Lower leg skin (tissue), 3 donors: ENCODE results near the gene ENSA.

Source experiments
- POLR2A ChIP-seq, 2 donors: fragments of 450-650 bp; IDR thresholded peaks; one replicate each; pipeline ENCODE4 v1.6.1; 2016 to 2017; ENCODE audit warnings: antibody characterized with exemption in 2 of 2, mild to moderate bottlenecking in 1 of 2, moderate library complexity in 1 of 2
- TF ChIP-seq, protein P1 (sequence below), 3 donors: fragments of 450-650 bp; IDR thresholded peaks; one replicate each; pipeline ENCODE4 v1.5.1; 2016; ENCODE audit warnings: antibody characterized with exemption in 3 of 3, mild to moderate bottlenecking in 3 of 3, moderate library complexity in 2 of 3

DNA sequence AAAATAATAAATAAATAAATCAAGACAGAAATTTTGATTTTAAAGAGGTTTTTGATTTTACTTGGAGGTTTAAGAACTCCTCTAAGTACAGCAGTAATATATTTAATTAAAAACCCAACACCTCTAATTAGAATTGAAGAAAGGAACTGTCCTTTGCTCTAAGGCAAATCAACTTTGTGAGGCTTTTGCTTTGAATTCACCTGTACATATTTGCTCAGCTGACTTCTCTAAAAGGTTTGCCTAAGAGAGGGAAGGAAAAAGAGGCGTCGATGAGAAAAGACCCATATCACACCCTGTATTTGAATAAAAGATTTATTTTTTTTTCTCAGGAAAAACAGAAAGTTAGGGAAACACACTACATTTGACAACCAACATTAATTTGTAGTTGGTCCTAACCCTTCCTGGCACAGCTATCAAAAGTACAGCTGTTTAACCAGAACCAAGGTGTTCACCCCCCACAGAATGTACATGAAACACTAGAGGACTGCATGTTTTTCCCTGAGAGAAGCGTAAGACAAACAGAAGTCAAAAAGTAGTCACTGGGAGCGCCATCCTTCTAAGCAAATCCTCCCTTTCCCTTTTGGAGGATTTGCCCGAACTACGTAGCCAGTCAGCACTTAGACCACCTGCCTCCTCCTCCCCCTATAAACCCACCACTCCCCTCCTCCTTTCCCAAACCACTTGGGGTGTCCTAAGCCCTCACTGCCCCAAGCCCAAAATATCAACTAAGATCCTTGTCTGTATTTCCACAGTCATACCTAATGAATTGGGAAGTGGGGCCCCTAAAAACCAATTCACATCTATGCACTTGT lies 54.9 kb downstream of the ENSA start:
- TF ChIP-seq, protein P1, sequence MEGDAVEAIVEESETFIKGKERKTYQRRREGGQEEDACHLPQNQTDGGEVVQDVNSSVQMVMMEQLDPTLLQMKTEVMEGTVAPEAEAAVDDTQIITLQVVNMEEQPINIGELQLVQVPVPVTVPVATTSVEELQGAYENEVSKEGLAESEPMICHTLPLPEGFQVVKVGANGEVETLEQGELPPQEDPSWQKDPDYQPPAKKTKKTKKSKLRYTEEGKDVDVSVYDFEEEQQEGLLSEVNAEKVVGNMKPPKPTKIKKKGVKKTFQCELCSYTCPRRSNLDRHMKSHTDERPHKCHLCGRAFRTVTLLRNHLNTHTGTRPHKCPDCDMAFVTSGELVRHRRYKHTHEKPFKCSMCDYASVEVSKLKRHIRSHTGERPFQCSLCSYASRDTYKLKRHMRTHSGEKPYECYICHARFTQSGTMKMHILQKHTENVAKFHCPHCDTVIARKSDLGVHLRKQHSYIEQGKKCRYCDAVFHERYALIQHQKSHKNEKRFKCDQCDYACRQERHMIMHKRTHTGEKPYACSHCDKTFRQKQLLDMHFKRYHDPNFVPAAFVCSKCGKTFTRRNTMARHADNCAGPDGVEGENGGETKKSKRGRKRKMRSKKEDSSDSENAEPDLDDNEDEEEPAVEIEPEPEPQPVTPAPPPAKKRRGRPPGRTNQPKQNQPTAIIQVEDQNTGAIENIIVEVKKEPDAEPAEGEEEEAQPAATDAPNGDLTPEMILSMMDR (IDR thresholded peaks at IDR 0.05), result no peak
- TF ChIP-seq POLR2A (IDR thresholded peaks at IDR 0.05), result no peak
